Fibroblast of villous mesenchyme (primary cell): ENCODE results near the gene KIF7. TPM values are rescaled to one million over a fixed set of nuclear protein-coding genes. Genes with fewer than 3 reads are reported as not detected.

Experiments
- DNase-seq: peaks from one replicate; pipeline ENCODE4 v3.0.0-alpha.2; 2010; ENCODE audit warnings: low read depth
- H3K4me3 ChIP-seq: 2 replicates; pipeline ENCODE4 v1.5.1; 2011; ENCODE audit warnings: low read depth, mild to moderate bottlenecking, low read length
- CTCF ChIP-seq: IDR thresholded peaks from 2 replicates; pipeline ENCODE4 v1.5.1; 2012; ENCODE audit warnings: low read depth, mild to moderate bottlenecking, low read length; ENCODE audit not compliant: insufficient read depth
- total RNA-seq: library from RNA; depleted of rRNA; stranded (reverse); fragments of >200 nt; gene quantifications from 2 replicates; pipeline ENCODE4 v1.2.3, GENCODE V29; 2012

Gene KIF7
- total RNA-seq, 1 donor: 13.4 TPM

GRCh38 chr15:89657686-89658200 lies 2.5 kb upstream of the KIF7 start:
- H3K4me3 ChIP-seq: no peak overlapping the region
- no peak for TF ChIP-seq CTCF
- DNase-seq: no peak

- no peak for TF ChIP-seq CTCF
- no peak overlapping the region for H3K4me3 ChIP-seq
- DNase-seq: no peak
Measured at GRCh38 chr15:89656116-89656815, 999 bp upstream of the KIF7 start.

GRCh38 chr15:89654301-89654761 lies 936 bp downstream of the KIF7 start:
- DNase-seq: peak; percentile 41

GRCh38 chr15:89653578-89653977 lies 1.7 kb downstream of the KIF7 start:
- no peak for DNase-seq
- H3K4me3 ChIP-seq: no peak overlapping the region
- no peak for TF ChIP-seq CTCF

More at GRCh38 chr15:89654301-89654761, 936 bp downstream of the KIF7 start:
- no peak for TF ChIP-seq CTCF
- peak overlapping the region; percentile 77 for H3K4me3 ChIP-seq

- no peak for DNase-seq
- no peak overlapping the region for H3K4me3 ChIP-seq
- no peak for TF ChIP-seq CTCF
Measured at GRCh38 chr15:89652666-89653065, 2.6 kb downstream of the KIF7 start.

GRCh38 chr15:89652131-89652530 lies 3.1 kb downstream of the KIF7 start:
- no peak for TF ChIP-seq CTCF
- no peak for DNase-seq
- H3K4me3 ChIP-seq: no peak overlapping the region

- no peak for TF ChIP-seq CTCF
- H3K4me3 ChIP-seq: no peak overlapping the region
- DNase-seq: no peak
Measured at GRCh38 chr15:89649716-89650115, 5.6 kb downstream of the KIF7 start.
